Keratinocyte (primary cell): ENCODE data around the gene GATD1. TPM values are rescaled to one million over a fixed set of nuclear protein-coding genes. Genes with fewer than 3 reads are reported as not detected.

Source experiments
- DNase-seq: peaks from one replicate; pipeline ENCODE4 v3.0.0-alpha.2; 2011; ENCODE audit warnings: low read depth, missing footprints, low spot score
- FAIRE-seq: peaks from 2 replicates; lab custom pipeline; 2011; peaks lifted over from hg19 to GRCh38; lab: Jason Lieb, UNC
- H2AFZ ChIP-seq: 2 replicates; pipeline ENCODE4 v1.6.0; 2012; ENCODE audit warnings: low read length, control low read depth, inconsistent platforms; ENCODE audit not compliant: control insufficient read depth
- H3K27ac ChIP-seq: 2 replicates; pipeline ENCODE4 v1.5.1; 2011; ENCODE audit warnings: low read length; ENCODE audit not compliant: control insufficient read depth, insufficient read depth
- H3K27me3 ChIP-seq: 3 replicates; pipeline ENCODE4 v1.6.0; 2011; ENCODE audit warnings: low read length; ENCODE audit not compliant: control insufficient read depth, insufficient read depth; ENCODE audit errors: extremely low read depth
- H3K36me3 ChIP-seq, 2 experiments: 2 replicates in 1 of 2; 3 replicates in 1 of 2; pipeline ENCODE4 v1.5.1; 2011; ENCODE audit warnings: low read length in 2 of 2, mild to moderate bottlenecking in 1 of 2; ENCODE audit not compliant: control insufficient read depth in 2 of 2, insufficient read depth in 2 of 2; ENCODE audit errors: extremely low read depth in 1 of 2
- H3K4me1 ChIP-seq: 3 replicates; pipeline ENCODE4 v1.5.1; 2011; ENCODE audit warnings: low read length; ENCODE audit not compliant: control insufficient read depth, insufficient read depth; ENCODE audit errors: extremely low read depth
- H3K4me2 ChIP-seq: 3 replicates; pipeline ENCODE4 v1.6.0; 2011; ENCODE audit warnings: low read depth, low read length; ENCODE audit not compliant: control insufficient read depth, insufficient read depth; ENCODE audit errors: extremely low read depth
- H3K4me3 ChIP-seq, 3 experiments: fragments of 200-600 bp in 1 of 3; sonication (generic) in 1 of 3; 2 replicates in 2 of 3; 3 replicates in 1 of 3; pipeline ENCODE4 v1.5.1; 2011 to 2016; ENCODE audit warnings: low read length in 3 of 3, mild to moderate bottlenecking in 3 of 3, control low read depth in 2 of 3, inconsistent platforms in 1 of 3, low read depth in 1 of 3, mixed read lengths in 1 of 3, mixed run types in 1 of 3, moderate library complexity in 1 of 3; ENCODE audit not compliant: control insufficient read depth in 2 of 3, insufficient read depth in 2 of 3; ENCODE audit errors: extremely low read depth in 1 of 3
- H3K79me2 ChIP-seq: 2 replicates; pipeline ENCODE4 v1.6.0; 2012; ENCODE audit warnings: low read length; ENCODE audit not compliant: control insufficient read depth, insufficient read depth
- H3K9ac ChIP-seq: 3 replicates; pipeline ENCODE4 v1.6.0; 2011; ENCODE audit warnings: low read length; ENCODE audit not compliant: control insufficient read depth, insufficient read depth; ENCODE audit errors: extremely low read depth
- H3K9me1 ChIP-seq: 3 replicates; pipeline ENCODE4 v1.6.0; 2011; ENCODE audit warnings: low read length; ENCODE audit not compliant: control insufficient read depth, insufficient read depth; ENCODE audit errors: extremely low read depth
- H3K9me3 ChIP-seq: 2 replicates; pipeline ENCODE4 v1.5.1; 2012; ENCODE audit warnings: low read depth, low read length; ENCODE audit not compliant: control insufficient read depth
- H4K20me1 ChIP-seq: 3 replicates; pipeline ENCODE4 v1.6.0; 2011; ENCODE audit warnings: low read length; ENCODE audit not compliant: control insufficient read depth, insufficient read depth; ENCODE audit errors: extremely low read depth
- EZH2 ChIP-seq: IDR thresholded peaks from one replicate; pipeline ENCODE4 v1.6.1; 2012; ENCODE audit warnings: inconsistent platforms, mild to moderate bottlenecking, low read length, moderate library complexity
- dilution Hi-C: fragments of 300-500 bp; cut with MboI; formaldehyde crosslinking; loops from one replicate; pipeline ENCODE4 v1.7.0; 2020; ENCODE audit warnings: low sequenced_read_pairs; ENCODE audit not compliant: extremely low pct_ligation_motif_present
- polyA plus RNA-seq, 5 experiments: library from polyadenylated mRNA; depleted of rRNA in 3 of 5; stranded (reverse) in 3 of 5; stranded (forward) in 1 of 5; unstranded in 1 of 5; fragments of >200 nt; gene quantifications; 1 replicate in 1 of 5; 2 replicates in 3 of 5; 3 replicates in 1 of 5; pipeline versions ENCODE4 v1.2.1 to v1.2.3, GENCODE V29; 2011 to 2012; ENCODE audit warnings: missing spikeins in 2 of 5, low read depth in 1 of 5, low replicate concordance in 1 of 5
- TF ChIP-seq, protein P1 (sequence below), 3 experiments: IDR thresholded peaks in 1 of 3; conservative IDR thresholded peaks in 1 of 3; optimal IDR thresholded peaks in 1 of 3; 2 replicates in 2 of 3; 3 replicates in 1 of 3; pipeline versions ENCODE3 to v1.5.1; 2011; ENCODE audit warnings: low read length in 3 of 3, mild to moderate bottlenecking in 3 of 3, moderate library complexity in 2 of 3, control low read depth in 1 of 3, inconsistent platforms in 1 of 3; ENCODE audit not compliant: insufficient read depth in 2 of 3; ENCODE audit errors: extremely low read depth in 1 of 3

GATD1 gene
- polyA plus RNA-seq, 1 donor (not counting 4 experiments of a cell fraction or from before 2014, with no cell fraction given), result 24.4 TPM

- Histone ChIP-seq H3K79me2 (peaks cover 39% of the 10 kb centered on the region), H3K27me3 (no peaks in the 10 kb centered on the region), H4K20me1 (peaks cover 19% of the 10 kb centered on the region), H2AFZ (no peak overlapping the region), H3K9ac (no peak overlapping the region), H3K4me3 (no peak overlapping the region), H3K27ac (no peak overlapping the region), H3K9me1 (no peaks in the 10 kb centered on the region), H3K4me2 (no peak overlapping the region), H3K9me3 (no peaks in the 10 kb centered on the region), H3K4me1 (peaks cover 20% of the 10 kb centered on the region), H3K36me3 (peaks cover 29 to 31% of the 10 kb centered on the region in 2 experiments)
- dilution Hi-C loops, result no loop called here
- no peak for TF ChIP-seq EZH2
- TF ChIP-seq, protein P1, sequence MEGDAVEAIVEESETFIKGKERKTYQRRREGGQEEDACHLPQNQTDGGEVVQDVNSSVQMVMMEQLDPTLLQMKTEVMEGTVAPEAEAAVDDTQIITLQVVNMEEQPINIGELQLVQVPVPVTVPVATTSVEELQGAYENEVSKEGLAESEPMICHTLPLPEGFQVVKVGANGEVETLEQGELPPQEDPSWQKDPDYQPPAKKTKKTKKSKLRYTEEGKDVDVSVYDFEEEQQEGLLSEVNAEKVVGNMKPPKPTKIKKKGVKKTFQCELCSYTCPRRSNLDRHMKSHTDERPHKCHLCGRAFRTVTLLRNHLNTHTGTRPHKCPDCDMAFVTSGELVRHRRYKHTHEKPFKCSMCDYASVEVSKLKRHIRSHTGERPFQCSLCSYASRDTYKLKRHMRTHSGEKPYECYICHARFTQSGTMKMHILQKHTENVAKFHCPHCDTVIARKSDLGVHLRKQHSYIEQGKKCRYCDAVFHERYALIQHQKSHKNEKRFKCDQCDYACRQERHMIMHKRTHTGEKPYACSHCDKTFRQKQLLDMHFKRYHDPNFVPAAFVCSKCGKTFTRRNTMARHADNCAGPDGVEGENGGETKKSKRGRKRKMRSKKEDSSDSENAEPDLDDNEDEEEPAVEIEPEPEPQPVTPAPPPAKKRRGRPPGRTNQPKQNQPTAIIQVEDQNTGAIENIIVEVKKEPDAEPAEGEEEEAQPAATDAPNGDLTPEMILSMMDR (optimal IDR thresholded peaks at IDR 0.05 in 1 of 3, IDR thresholded peaks at IDR 0.05 in 1 of 3, conservative IDR thresholded peaks at IDR 0.05 in 1 of 3; ENCODE audit: extremely low read depth in 1 of 3, insufficient read depth in 2 of 3, low read length in 3 of 3), result no peak
- no peak for DNase-seq
- FAIRE-seq, result no peak
Observed at GRCh38 chr11:812390-812789, 35.1 kb upstream of the GATD1 start.

- Histone ChIP-seq H3K4me2 (peak overlapping the region; percentile 83), H3K4me3 (peak overlapping the region; percentile 81 to 98 (median 98)), H3K27ac (peak overlapping the region; percentile 23), H3K9me1 (no peaks in the 10 kb centered on the region), H4K20me1 (peaks cover 19% of the 10 kb centered on the region), H3K4me1 (peaks cover 20% of the 10 kb centered on the region), H3K27me3 (no peaks in the 10 kb centered on the region), H3K9ac (peak overlapping the region; percentile 96), H3K79me2 (peaks cover 39% of the 10 kb centered on the region), H3K9me3 (no peaks in the 10 kb centered on the region), H2AFZ (no peak overlapping the region), H3K36me3 (peaks cover 29 to 31% of the 10 kb centered on the region in 2 experiments)
- TF ChIP-seq EZH2, result no peak
- TF ChIP-seq, protein P1 (optimal IDR thresholded peaks at IDR 0.05 in 1 of 3, IDR thresholded peaks at IDR 0.05 in 1 of 3, conservative IDR thresholded peaks at IDR 0.05 in 1 of 3; ENCODE audit: extremely low read depth in 1 of 3, insufficient read depth in 2 of 3, low read length in 3 of 3), result peak in 2 of 3 experiments; percentile 15 to 45
- dilution Hi-C loops, result no loop called here
- FAIRE-seq, result no peak
- DNase-seq, result no peak
Observed at GRCh38 chr11:811446-812245, 34.4 kb upstream of the GATD1 start.
